Measurements from ENCODE around the gene PRDM7. TPM values are rescaled to one million over a fixed set of nuclear protein-coding genes. Genes with fewer than 3 reads are reported as not detected.

Gene PRDM7
- polyA plus RNA-seq: 0.18 TPM in 1 of 2 replicates, not detected in the other

GRCh38 chr16:90077240-90077756 lies at the start of gene PRDM7:
Gene PRDM7, minus strand, starts transcription at chr16:90077331. Its CDS starts 1,421 bp downstream, at chr16:90075910.

GRCh38 chr16:90018652-90019542 lies 58.2 kb downstream of the PRDM7 start, which contains the start of gene DBNDD1:
Gene DBNDD1, minus strand, starts transcription at chr16:90019456. Its CDS starts 115 bp downstream, at chr16:90019341.

Other genes starting within 250 kb of the PRDM7 start
- gene SPIRE2, start 248.9 kb downstream of the PRDM7 start, polyA plus RNA-seq: 0.84 and 1.6 TPM in 2 replicates
- gene TCF25, start 203.7 kb downstream of the PRDM7 start, polyA plus RNA-seq: 70.6 and 108 TPM in 2 replicates
- 0.09 and 1.0 TPM in 2 replicates for gene MC1R, start 158.5 kb downstream of the PRDM7 start, polyA plus RNA-seq
- gene TUBB3, start 154.0 kb downstream of the PRDM7 start, polyA plus RNA-seq: 77.9 and 96.8 TPM in 2 replicates
- gene DEF8, start 128.6 kb downstream of the PRDM7 start, polyA plus RNA-seq: 25.1 and 30.8 TPM in 2 replicates
- gene DBNDD1, start 57.9 kb downstream of the PRDM7 start, polyA plus RNA-seq: 36.5 and 52.1 TPM in 2 replicates

All from Purkinje cell (primary cell).